ENCODE measurements around the gene LMF1. TPM values are rescaled to one million over a fixed set of nuclear protein-coding genes. Genes with fewer than 3 reads are reported as not detected.

LMF1 gene
- total and polyA plus RNA-seq, 2 of the 4 experiments (the other 2 are of a cell fraction) = 7.7 to 13.1 TPM

- no TSS peak for BruUV-seq (replicated peaks)
- no peak overlapping the region for H3K9ac ChIP-seq (ENCODE audit: low read depth, low read length)
- H2AK5ac ChIP-seq (ENCODE audit: low read depth, low read length) = no peak overlapping the region
- H3K27ac ChIP-seq (ENCODE audit: insufficient read depth, low read length) = no peak overlapping the region
- H2AFZ ChIP-seq (replicated peaks; ENCODE audit: low read length, poor library complexity) = no peak overlapping the region
- no peak overlapping the region for H3K18ac ChIP-seq (ENCODE audit: low read depth, low read length)
- intact Hi-C loops (cut with micrococcal nuclease) (no loop called here), dilution Hi-C loops (cut with HindIII; ENCODE audit: low sequenced_read_pairs, unreplicated experiment) (no loop called here), in situ Hi-C loops (cut with MboI; ENCODE audit: low sequenced_read_pairs) (no loop called here)
- ChIA-PET POLR2A (ENCODE audit: unreplicated experiment) (no interaction called here), CTCF (no interaction called here)
- H3K23ac ChIP-seq (ENCODE audit: low read depth, low read length) = no peak overlapping the region
- no peak overlapping the region for H4K8ac ChIP-seq (ENCODE audit: low read depth in 2 of 2, low read length in 2 of 2)
- no peaks in the 10 kb centered on the region for H3K36me3 ChIP-seq (ENCODE audit: control insufficient read depth, insufficient read depth, low read length)
- H3K4ac ChIP-seq (ENCODE audit: low read depth, low read length) = no peak overlapping the region
- H3K9me1 ChIP-seq (ENCODE audit: insufficient read depth, low read length) = no peaks in the 10 kb centered on the region; the same call in 1 of the 2 replicates
- no peak overlapping the region for H2BK20ac ChIP-seq (ENCODE audit: low read depth, low read length)
- peaks cover 4% of the 10 kb centered on the region; the same call in 1 of the 2 replicates for H3K4me1 ChIP-seq (ENCODE audit: control insufficient read depth, insufficient read depth, low read length)
- no peak for DNase-seq
- H3K9me3 ChIP-seq (ENCODE audit: control insufficient read depth, insufficient read depth, low read length) = no peaks in the 10 kb centered on the region
- ATAC-seq (ENCODE audit: low read depth) = no peak
- H3K14ac ChIP-seq (replicated peaks; ENCODE audit: low read depth, low read length) = no peak overlapping the region
- no peak overlapping the region for H3K56ac ChIP-seq (ENCODE audit: extremely low read depth, insufficient read depth, low read length)
- H2BK120ac ChIP-seq (ENCODE audit: low read depth, low read length) = no peak overlapping the region
- no peak overlapping the region for H2BK5ac ChIP-seq (ENCODE audit: low read depth, low read length, poor library complexity, severe bottlenecking)
- no peak overlapping the region for H3K4me2 ChIP-seq (ENCODE audit: low read depth, low read length)
- H4K91ac ChIP-seq (ENCODE audit: insufficient read depth, low read depth, low read length) = no peak overlapping the region
- H3K4me3 ChIP-seq (ENCODE audit: insufficient read depth, low read depth, low read length) = no peak overlapping the region
- no peak for TF ChIP-seq RFX5 (IDR thresholded peaks at IDR 0.05; ENCODE audit: low read depth, low read length)
- TF ChIP-seq ELK1 (IDR thresholded peaks at IDR 0.05; ENCODE audit: borderline replicate concordance, low read depth, low read length) = no peak
- no peak for TF ChIP-seq BHLHE40 (IDR thresholded peaks at IDR 0.05; ENCODE audit: low read depth, low read length)
- no peak for TF ChIP-seq CEBPB (IDR thresholded peaks at IDR 0.05; ENCODE audit: low read depth, low read length)
- TF ChIP-seq RCOR1 (IDR thresholded peaks at IDR 0.05; ENCODE audit: insufficient replicate concordance, low read length) = no peak
- no peak for TF ChIP-seq USF2 (IDR thresholded peaks at IDR 0.05; ENCODE audit: low read depth, low read length)
- no peak for TF ChIP-seq MAZ (IDR thresholded peaks at IDR 0.05; ENCODE audit: borderline replicate concordance, low read depth, low read length)
- no peak for TF ChIP-seq CTCF (conservative IDR thresholded peaks at IDR 0.05; ENCODE audit: low read depth, low read length)
- TF ChIP-seq MXI1 (IDR thresholded peaks at IDR 0.05; ENCODE audit: borderline replicate concordance, low read depth, low read length) = no peak
- TF ChIP-seq RAD21 (IDR thresholded peaks at IDR 0.05; ENCODE audit: low read length) = no peak
- no peak for TF ChIP-seq FOS (IDR thresholded peaks at IDR 0.05; ENCODE audit: low read depth, low read length)
- TF ChIP-seq CHD1 (IDR thresholded peaks at IDR 0.05; ENCODE audit: low read depth, low read length) = no peak
- TF ChIP-seq POLR2A (IDR thresholded peaks at IDR 0.05; ENCODE audit: low read depth, low read length) = no peak
- TF ChIP-seq SMC3 (IDR thresholded peaks at IDR 0.05; ENCODE audit: low read depth, low read length) = no peak
- TF ChIP-seq MAFK (IDR thresholded peaks at IDR 0.05; ENCODE audit: low read depth, low read length) = no peak
- TF ChIP-seq NFE2L2 (IDR thresholded peaks at IDR 0.05; ENCODE audit: low read depth, low read length) = no peak
- H2BK15ac ChIP-seq (ENCODE audit: low read depth, low read length) = no peak overlapping the region
- peaks cover 21% of the 10 kb centered on the region for H3K27me3 ChIP-seq (ENCODE audit: control insufficient read depth, insufficient read depth, low read length)
- no peak overlapping the region for H4K5ac ChIP-seq (ENCODE audit: low read depth, low read length)
- 70% methylated on average over 2 of the region's 17 CpGs; no CpG with 5 or more reads in 1 of the 2 experiments for WGBS, 2 experiments (ENCODE audit: extremely low coverage in 2 of 2, insufficient read length in 1 of 2)
- no peak overlapping the region for H2AK9ac ChIP-seq (replicated peaks; ENCODE audit: low read depth, low read length, poor library complexity)
- no peaks in the 10 kb centered on the region for H4K20me1 ChIP-seq (ENCODE audit: insufficient read depth, low read length)
- H3K79me1 ChIP-seq (ENCODE audit: low read depth in 1 of 2, low read length in 2 of 2) = no peaks in the 10 kb centered on the region
Measured at GRCh38 chr16:828891-829290, 141.9 kb downstream of the LMF1 start.
